Kidney epithelial cell (primary cell): Measurements from ENCODE around the gene MORN4. TPM values are rescaled to one million over a fixed set of nuclear protein-coding genes. Genes with fewer than 3 reads are reported as not detected.

ENCODE experiments used
- DNase-seq: peaks from one replicate; pipeline ENCODE4 v3.0.0-alpha.2; 2010; ENCODE audit warnings: low read depth
- H3K27me3 ChIP-seq: 2 replicates; pipeline ENCODE4 v1.6.0; 2011; ENCODE audit warnings: low read length; ENCODE audit not compliant: control insufficient read depth, insufficient read depth
- H3K36me3 ChIP-seq: 2 replicates; pipeline ENCODE4 v1.5.1; 2011; ENCODE audit warnings: low read length; ENCODE audit not compliant: control insufficient read depth, insufficient read depth
- H3K4me3 ChIP-seq: 2 replicates; pipeline ENCODE4 v1.5.1; 2011; ENCODE audit warnings: low read depth, mild to moderate bottlenecking, control low read depth, low read length
- CTCF ChIP-seq: IDR thresholded peaks from 2 replicates; pipeline ENCODE4 v1.5.1; 2011; ENCODE audit warnings: mild to moderate bottlenecking, moderate library complexity, low read length, control low read depth, inconsistent platforms; ENCODE audit not compliant: insufficient read depth, poor library complexity, severe bottlenecking
- total RNA-seq: library from RNA; depleted of rRNA; stranded (reverse); fragments of >200 nt; gene quantifications from 2 replicates; pipeline ENCODE4 v1.2.3, GENCODE V29; 2015

Gene MORN4
- total RNA-seq, 1 donor from 2014 or later: 12.4 TPM

- DNase-seq: peak; percentile 50
- no peaks in the 10 kb centered on the region for H3K27me3 ChIP-seq
- TF ChIP-seq CTCF: no peak
- H3K4me3 ChIP-seq: no peak overlapping the region
- H3K36me3 ChIP-seq: peaks cover 1% of the 10 kb centered on the region
Observed at GRCh38 chr10:97571622-97572021, 61.7 kb downstream of the MORN4 start.

- Histone ChIP-seq H3K4me3 (no peak overlapping the region), H3K36me3 (peaks cover 1% of the 10 kb centered on the region), H3K27me3 (no peaks in the 10 kb centered on the region)
- TF ChIP-seq CTCF: no peak
- DNase-seq: no peak
Observed at GRCh38 chr10:97570789-97571471, 62.4 kb downstream of the MORN4 start.

- no peak for DNase-seq
- no peaks in the 10 kb centered on the region for H3K27me3 ChIP-seq
- no peak overlapping the region for H3K4me3 ChIP-seq
- H3K36me3 ChIP-seq: peaks cover 1% of the 10 kb centered on the region
- no peak for TF ChIP-seq CTCF
Observed at GRCh38 chr10:97570146-97570788, 63.0 kb downstream of the MORN4 start.

GRCh38 chr10:97567891-97568290, 65.4 kb downstream of the MORN4 start:
- peaks cover 1% of the 10 kb centered on the region for H3K36me3 ChIP-seq
- DNase-seq: no peak
- H3K27me3 ChIP-seq: no peaks in the 10 kb centered on the region
- no peak for TF ChIP-seq CTCF
- no peak overlapping the region for H3K4me3 ChIP-seq

- DNase-seq: no peak
- no peak for TF ChIP-seq CTCF
- Histone ChIP-seq H3K27me3 (no peaks in the 10 kb centered on the region), H3K4me3 (no peak overlapping the region), H3K36me3 (peaks cover 1% of the 10 kb centered on the region)
Observed at GRCh38 chr10:97566336-97566996, 66.8 kb downstream of the MORN4 start.
